CD8-positive, alpha-beta memory T cell (primary cell): ENCODE results near the gene GAREM1. TPM values are rescaled to one million over a fixed set of nuclear protein-coding genes. Genes with fewer than 3 reads are reported as not detected.

Experiments used
- CTCF ChIA-PET: fragments of 350-600 bp; sonication (Branson Sonifier 250); formaldehyde crosslinking; loops from one replicate; lab custom pipeline; 2021; ENCODE audit warnings: antibody characterized with exemption; lab: Charles Lee
- POLR2A ChIA-PET: fragments of 350-600 bp; sonication (Branson Sonifier 250); formaldehyde crosslinking; loops from one replicate; lab custom pipeline; 2021; ENCODE audit warnings: antibody characterized with exemption; lab: Charles Lee
- DNase-seq, 5 donors: peaks; one replicate each; pipeline versions ENCODE4 v3.0.0 to v3.0.0-alpha.2; 2020 to 2022; ENCODE audit warnings: mixed read lengths in 1 of 5
- H3K27ac ChIP-seq: one replicate; pipeline ENCODE4 v1.7.0; 2013; ENCODE audit warnings: low read depth, mild to moderate bottlenecking, low read length, moderate library complexity
- H3K27me3 ChIP-seq: 2 replicates; pipeline ENCODE4 v1.7.0; 2013; ENCODE audit warnings: low read length, mild to moderate bottlenecking; ENCODE audit not compliant: insufficient read depth, poor library complexity, severe bottlenecking
- H3K36me3 ChIP-seq: 2 replicates; pipeline ENCODE4 v1.7.0; 2013; ENCODE audit warnings: mild to moderate bottlenecking, low read length, moderate library complexity; ENCODE audit not compliant: insufficient read depth
- H3K4me1 ChIP-seq: 2 replicates; pipeline ENCODE4 v1.7.0; 2013; ENCODE audit warnings: mild to moderate bottlenecking, low read length, moderate library complexity; ENCODE audit not compliant: insufficient read depth
- H3K4me3 ChIP-seq: 2 replicates; pipeline ENCODE4 v1.7.0; 2013; ENCODE audit warnings: mild to moderate bottlenecking, low read length
- H3K9me3 ChIP-seq: 2 replicates; pipeline ENCODE4 v1.7.0; 2013; ENCODE audit warnings: mild to moderate bottlenecking, low read length
- H3K27ac Mint-ChIP-seq, 8 donors: one replicate each; pipeline ENCODE4 v1.8.0; 2020 to 2021; ENCODE audit warnings: mixed read lengths in 8 of 8, mild to moderate bottlenecking in 6 of 8, inconsistent platforms in 3 of 8, moderate library complexity in 3 of 8
- H3K27me3 Mint-ChIP-seq, 2 donors: one replicate each; pipeline ENCODE4 v1.8.0; 2020 to 2021; ENCODE audit warnings: mixed read lengths in 2 of 2, mild to moderate bottlenecking in 1 of 2, moderate library complexity in 1 of 2
- H3K36me3 Mint-ChIP-seq, 3 donors: one replicate each; pipeline ENCODE4 v1.8.0; 2020 to 2021; ENCODE audit warnings: mixed read lengths in 3 of 3, inconsistent platforms in 1 of 3, mild to moderate bottlenecking in 1 of 3
- H3K4me1 Mint-ChIP-seq, 3 donors: one replicate each; pipeline ENCODE4 v1.8.0; 2020 to 2021; ENCODE audit warnings: mixed read lengths in 3 of 3, inconsistent platforms in 1 of 3, mild to moderate bottlenecking in 1 of 3
- H3K4me3 Mint-ChIP-seq, 7 donors: one replicate each; pipeline ENCODE4 v1.8.0; 2020 to 2021; ENCODE audit warnings: mixed read lengths in 7 of 7, mild to moderate bottlenecking in 6 of 7, moderate library complexity in 4 of 7, inconsistent platforms in 2 of 7
- H3K9me3 Mint-ChIP-seq, 5 donors: one replicate each; pipeline ENCODE4 v1.8.0; 2020 to 2022; ENCODE audit warnings: mixed read lengths in 5 of 5, mild to moderate bottlenecking in 3 of 5, moderate library complexity in 2 of 5, inconsistent platforms in 1 of 5
- polyA plus RNA-seq: library from polyadenylated mRNA; unstranded; fragments of 300-500 nt; fragmentation: Illumina TruSeq; gene quantifications from one replicate; pipeline ENCODE4 v1.2.3, GENCODE V29; 2021
- total RNA-seq, 2 experiments: library from RNA; stranded (reverse); gene quantifications; one replicate each; pipeline ENCODE4 v1.2.3, GENCODE V29; 2021

Gene GAREM1
- total and polyA plus RNA-seq, 3 experiments from 2014 or later: not detected

DNA sequence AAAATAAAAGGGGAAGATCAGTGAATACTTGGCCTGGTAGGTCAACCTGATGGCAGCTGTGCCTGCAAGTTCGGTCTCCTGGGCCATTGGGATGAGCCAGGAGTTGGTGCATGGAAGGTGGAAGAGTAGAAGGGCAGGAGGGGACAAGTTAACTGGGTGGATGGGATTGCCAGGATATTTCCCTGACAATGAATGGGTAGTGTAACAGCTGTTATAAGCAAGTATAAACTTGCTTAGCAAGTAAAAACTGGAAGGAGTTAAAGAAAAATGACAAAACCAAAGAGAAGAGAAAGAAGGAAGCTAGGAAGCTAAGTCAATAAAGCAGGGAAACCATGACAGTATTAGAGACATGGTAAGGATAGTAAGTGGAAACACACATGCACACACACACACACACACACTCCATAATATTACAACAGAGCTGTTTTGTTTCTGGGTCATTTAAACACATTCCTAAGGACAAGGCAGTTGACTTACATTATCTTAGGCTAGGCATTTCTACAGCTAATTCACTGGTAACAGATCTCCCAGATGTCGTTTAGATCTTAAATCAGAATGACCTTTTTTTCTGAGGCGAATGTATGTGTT lies 251.2 kb downstream of the GAREM1 start:
- no peak overlapping the region for H3K27ac ChIP-seq
- H3K27me3 ChIP-seq: no peaks in the 10 kb centered on the region
- no peaks in the 10 kb centered on the region for H3K4me1 Mint-ChIP-seq
- ChIA-PET POLR2A (no interaction called here), CTCF (no interaction called here)
- H3K27ac Mint-ChIP-seq: no peak overlapping the region
- no peaks in the 10 kb centered on the region for H3K9me3 ChIP-seq
- H3K9me3 Mint-ChIP-seq: no peaks in the 10 kb centered on the region
- H3K27me3 Mint-ChIP-seq: peaks cover 0 to 2% of the 10 kb centered on the region in 2 donors
- no peak overlapping the region for H3K4me3 Mint-ChIP-seq
- DNase-seq: no peak
- no peaks in the 10 kb centered on the region for H3K36me3 Mint-ChIP-seq
- H3K36me3 ChIP-seq: no peaks in the 10 kb centered on the region
- H3K4me1 ChIP-seq: no peaks in the 10 kb centered on the region
- no peak overlapping the region for H3K4me3 ChIP-seq

DNA sequence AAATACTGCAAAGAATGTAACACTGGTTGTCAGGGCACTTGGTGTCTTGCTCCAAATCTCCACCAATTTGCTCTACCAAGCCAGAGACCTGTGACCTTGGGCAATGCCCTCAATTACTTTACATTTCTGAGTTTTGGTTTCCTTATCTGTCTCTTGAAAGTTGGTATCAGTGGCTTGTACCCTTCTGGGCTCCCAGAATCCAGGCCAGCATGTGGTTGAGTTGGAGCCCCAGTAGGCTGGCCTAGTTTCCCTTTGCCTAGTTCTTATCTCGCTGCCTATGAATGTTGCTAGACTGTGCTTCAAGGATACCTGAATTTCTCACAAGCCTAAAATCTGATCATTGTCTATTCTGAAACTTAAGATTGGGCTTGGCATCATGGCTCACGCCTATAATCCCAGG lies 254.3 kb downstream of the GAREM1 start:
- no peak for DNase-seq
- Histone ChIP-seq H3K4me3 (no peak overlapping the region), H3K27ac (no peak overlapping the region), H3K9me3 (no peaks in the 10 kb centered on the region), H3K4me1 (no peaks in the 10 kb centered on the region), H3K27me3 (no peaks in the 10 kb centered on the region), H3K36me3 (no peaks in the 10 kb centered on the region)
- no peak overlapping the region for H3K4me3 Mint-ChIP-seq
- no peaks in the 10 kb centered on the region for H3K36me3 Mint-ChIP-seq
- peaks cover 0 to 4% of the 10 kb centered on the region in 2 donors for H3K27me3 Mint-ChIP-seq
- H3K4me1 Mint-ChIP-seq: no peaks in the 10 kb centered on the region
- no peaks in the 10 kb centered on the region for H3K9me3 Mint-ChIP-seq
- ChIA-PET CTCF (no interaction called here), POLR2A (no interaction called here)
- no peak overlapping the region for H3K27ac Mint-ChIP-seq

DNA sequence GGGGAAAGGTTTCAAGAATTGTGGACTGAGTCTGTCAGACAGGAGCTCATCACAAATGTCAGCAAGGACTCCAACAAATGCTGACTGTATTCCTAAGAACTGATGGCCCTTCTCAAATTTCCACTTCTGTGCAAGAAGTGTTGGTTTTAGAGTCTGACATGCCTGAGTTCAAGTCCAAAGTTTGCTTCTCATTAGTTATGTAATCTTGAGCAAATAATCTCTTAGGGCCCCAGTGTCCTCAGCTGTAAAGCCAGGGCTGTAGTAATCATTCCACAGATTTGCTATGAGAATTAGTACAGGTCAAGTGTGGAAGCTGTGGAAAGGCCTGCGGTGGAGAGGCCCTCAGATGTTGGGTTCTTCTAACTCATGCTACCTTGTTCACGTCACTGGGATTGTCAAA lies 257.0 kb downstream of the GAREM1 start:
- no peaks in the 10 kb centered on the region for H3K4me1 Mint-ChIP-seq
- ChIA-PET CTCF (no interaction called here), POLR2A (no interaction called here)
- no peak overlapping the region for H3K27ac ChIP-seq
- no peaks in the 10 kb centered on the region for H3K36me3 Mint-ChIP-seq
- H3K4me3 ChIP-seq: no peak overlapping the region
- H3K27ac Mint-ChIP-seq: no peak overlapping the region
- H3K9me3 ChIP-seq: no peaks in the 10 kb centered on the region
- no peaks in the 10 kb centered on the region for H3K27me3 ChIP-seq
- H3K4me3 Mint-ChIP-seq: no peak overlapping the region
- no peaks in the 10 kb centered on the region for H3K36me3 ChIP-seq
- H3K27me3 Mint-ChIP-seq: peaks cover 1 to 9% of the 10 kb centered on the region in 2 donors
- no peak for DNase-seq
- no peaks in the 10 kb centered on the region for H3K9me3 Mint-ChIP-seq
- no peaks in the 10 kb centered on the region for H3K4me1 ChIP-seq
